Activated CD4-positive, alpha-beta T cell treated with anti-CD3 and anti-CD28 coated beads, Interleukin-2, amount 50 U/mL, for 1 hour (primary cell): ENCODE measurements around the gene TWSG1.
"Not testable (repeated sequence)": the region's sequence is repeated elsewhere in the genome, so short reads cannot be mapped to it uniquely, and the experiment has no call there.

Experiments used
- DNase-seq: peaks from one replicate; pipeline ENCODE4 v3.0.0-alpha.2; 2020

Gene TWSG1

GRCh38 chr18:9400197-9400596 is 65.6 kb downstream of the TWSG1 start:
- no peak for DNase-seq

GRCh38 chr18:9401176-9401575 is 66.6 kb downstream of the TWSG1 start:
- no peak for DNase-seq

- DNase-seq = not testable (repeated sequence)
Measured at GRCh38 chr18:9402358-9403007, 67.9 kb downstream of the TWSG1 start.

- DNase-seq = no peak
Measured at GRCh38 chr18:9403795-9404564, 69.4 kb downstream of the TWSG1 start.

GRCh38 chr18:9404565-9405060 is 70.0 kb downstream of the TWSG1 start:
- no peak for DNase-seq

GRCh38 chr18:9405130-9405529 is 70.6 kb downstream of the TWSG1 start:
- no peak for DNase-seq

GRCh38 chr18:9405977-9406376 is 71.4 kb downstream of the TWSG1 start:
- DNase-seq = no peak

GRCh38 chr18:9410515-9410914 is 75.9 kb downstream of the TWSG1 start:
- no peak for DNase-seq

GRCh38 chr18:9413576-9413975 is 79.0 kb downstream of the TWSG1 start:
- DNase-seq = no peak

GRCh38 chr18:9416563-9417072 is 82.0 kb downstream of the TWSG1 start:
- DNase-seq = no peak

- DNase-seq = no peak
Measured at GRCh38 chr18:9417073-9417851, 82.7 kb downstream of the TWSG1 start.

- DNase-seq = no peak
Measured at GRCh38 chr18:9418047-9418690, 83.6 kb downstream of the TWSG1 start.

- DNase-seq = no peak
Measured at GRCh38 chr18:9419956-9420631, 85.5 kb downstream of the TWSG1 start.

- no peak for DNase-seq
Measured at GRCh38 chr18:9421096-9421900, 86.7 kb downstream of the TWSG1 start.

- no peak for DNase-seq
Measured at GRCh38 chr18:9421901-9422327, 87.3 kb downstream of the TWSG1 start.

GRCh38 chr18:9422816-9423519 is 88.4 kb downstream of the TWSG1 start:
- no peak for DNase-seq

- not testable (repeated sequence) for DNase-seq
Measured at GRCh38 chr18:9423648-9424047, 89.1 kb downstream of the TWSG1 start.

- DNase-seq = not testable (repeated sequence)
Measured at GRCh38 chr18:9424235-9424634, 89.7 kb downstream of the TWSG1 start.

- DNase-seq = no peak
Measured at GRCh38 chr18:9426753-9427152, 92.2 kb downstream of the TWSG1 start.

GRCh38 chr18:9428301-9428706 is 93.7 kb downstream of the TWSG1 start:
- DNase-seq = no peak
